ENCODE data around the gene SFXN4. TPM values are rescaled to one million over a fixed set of nuclear protein-coding genes. Genes with fewer than 3 reads are reported as not detected.

The SFXN4 gene
- total and polyA plus RNA-seq, 2 of the 13 experiments (the other 11 are each of a cell fraction or from before 2014, with no cell fraction given): 47.7 to 64.9 TPM

DNA sequence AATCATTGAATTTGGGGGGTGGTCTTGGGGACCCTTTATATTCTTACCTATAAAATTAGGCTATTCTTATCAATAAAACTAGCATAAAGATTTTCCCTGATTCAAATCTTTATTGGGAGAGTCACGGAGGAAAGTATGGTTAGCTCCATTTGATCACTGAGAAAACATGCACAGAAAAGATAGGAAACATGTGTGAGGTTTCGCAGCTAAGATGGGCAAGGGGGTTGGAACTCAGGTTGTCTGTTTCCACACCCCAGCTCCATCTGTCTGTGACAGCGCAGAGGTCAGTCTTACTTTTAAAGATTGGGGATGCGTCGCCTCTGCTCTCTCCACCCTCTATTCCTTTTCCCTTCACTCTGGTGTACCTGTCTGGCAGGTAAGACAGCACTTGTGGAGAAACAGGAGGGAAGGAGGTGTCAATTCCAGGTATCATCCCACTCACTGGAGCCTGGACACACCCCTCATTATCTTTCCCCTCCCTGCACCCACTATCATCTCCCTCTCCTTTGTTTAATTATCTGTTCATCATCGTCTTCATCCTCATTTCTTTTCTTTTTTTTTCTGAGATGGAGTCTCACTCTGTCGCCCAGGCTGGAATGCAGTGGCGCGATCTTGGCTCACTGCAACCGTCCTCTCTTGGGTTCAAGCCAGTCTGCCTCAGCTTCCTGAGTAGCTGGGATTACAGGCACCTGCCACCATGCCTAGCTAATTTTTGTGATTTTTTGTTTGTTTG is 64.0 kb downstream of the SFXN4 start (continued):
- TF ChIP-seq ARID3A (IDR thresholded peaks at IDR 0.05; ENCODE audit: low read depth, low read length): no peak
- TF ChIP-seq, protein P1, sequence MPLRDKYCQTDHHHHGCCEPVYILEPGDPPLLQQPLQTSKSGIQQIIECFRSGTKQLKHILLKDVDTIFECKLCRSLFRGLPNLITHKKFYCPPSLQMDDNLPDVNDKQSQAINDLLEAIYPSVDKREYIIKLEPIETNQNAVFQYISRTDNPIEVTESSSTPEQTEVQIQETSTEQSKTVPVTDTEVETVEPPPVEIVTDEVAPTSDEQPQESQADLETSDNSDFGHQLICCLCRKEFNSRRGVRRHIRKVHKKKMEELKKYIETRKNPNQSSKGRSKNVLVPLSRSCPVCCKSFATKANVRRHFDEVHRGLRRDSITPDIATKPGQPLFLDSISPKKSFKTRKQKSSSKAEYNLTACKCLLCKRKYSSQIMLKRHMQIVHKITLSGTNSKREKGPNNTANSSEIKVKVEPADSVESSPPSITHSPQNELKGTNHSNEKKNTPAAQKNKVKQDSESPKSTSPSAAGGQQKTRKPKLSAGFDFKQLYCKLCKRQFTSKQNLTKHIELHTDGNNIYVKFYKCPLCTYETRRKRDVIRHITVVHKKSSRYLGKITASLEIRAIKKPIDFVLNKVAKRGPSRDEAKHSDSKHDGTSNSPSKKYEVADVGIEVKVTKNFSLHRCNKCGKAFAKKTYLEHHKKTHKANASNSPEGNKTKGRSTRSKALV (CRISPR knock-in tag; IDR thresholded peaks at IDR 0.05): no peak
- TF ChIP-seq ZNF292 (CRISPR knock-in tag; IDR thresholded peaks at IDR 0.05; ENCODE audit: borderline replicate concordance, low read depth): peak; percentile 52; the same call in 1 of the 2 replicates
- no peak for TF ChIP-seq ZNF44 (CRISPR knock-in tag; IDR thresholded peaks at IDR 0.05)
- TF ChIP-seq ZNF275 (CRISPR knock-in tag; IDR thresholded peaks at IDR 0.05; ENCODE audit: borderline replicate concordance): no peak
- TF ChIP-seq ZNF235 (CRISPR knock-in tag; IDR thresholded peaks at IDR 0.05; ENCODE audit: borderline replicate concordance): no peak
- peak; percentile 28; the same call in 1 of the 2 replicates for TF ChIP-seq SALL1 (CRISPR knock-in tag; IDR thresholded peaks at IDR 0.05)
- no peak for TF ChIP-seq ZNF678 (CRISPR knock-in tag; IDR thresholded peaks at IDR 0.05)
